RKO (cell line): ENCODE measurements around the gene FNDC3B.
A peak's percentile ranks its signal among the peaks of the same experiment; 100 is the strongest.

Experiments
- DNase-seq: peaks from one replicate; pipeline ENCODE4 v3.0.0-alpha.2; 2016; ENCODE audit warnings: low spot score

Gene FNDC3B

GRCh38 chr3:172137287-172138192, 98.2 kb downstream of the FNDC3B start:
- DNase-seq, result no peak

GRCh38 chr3:172138193-172138537, 98.8 kb downstream of the FNDC3B start:
- no peak for DNase-seq

- DNase-seq, result peak; percentile 20
Measured at GRCh38 chr3:172138792-172139507, 99.6 kb downstream of the FNDC3B start.

- no peak for DNase-seq
Measured at GRCh38 chr3:172139528-172140276, 100.3 kb downstream of the FNDC3B start.

- DNase-seq, result no peak
Measured at GRCh38 chr3:172140499-172141391, 101.4 kb downstream of the FNDC3B start.

- DNase-seq, result peak; percentile 22
Measured at GRCh38 chr3:172142051-172142863, 102.9 kb downstream of the FNDC3B start.

GRCh38 chr3:172142864-172143451, 103.6 kb downstream of the FNDC3B start:
- no peak for DNase-seq

- DNase-seq, result no peak
Measured at GRCh38 chr3:172143739-172144497, 104.5 kb downstream of the FNDC3B start.

- DNase-seq, result no peak
Measured at GRCh38 chr3:172144601-172145000, 105.2 kb downstream of the FNDC3B start.

- no peak for DNase-seq
Measured at GRCh38 chr3:172145031-172145686, 105.8 kb downstream of the FNDC3B start.

- no peak for DNase-seq
Measured at GRCh38 chr3:172146349-172146748, 107.0 kb downstream of the FNDC3B start.

- no peak for DNase-seq
Measured at GRCh38 chr3:172147113-172147818, 107.9 kb downstream of the FNDC3B start.

GRCh38 chr3:172148241-172148640, 108.9 kb downstream of the FNDC3B start:
- peak; percentile 50 for DNase-seq

- DNase-seq, result no peak
Measured at GRCh38 chr3:172148702-172149565, 109.6 kb downstream of the FNDC3B start.

- DNase-seq, result no peak
Measured at GRCh38 chr3:172150268-172150667, 110.9 kb downstream of the FNDC3B start.

- DNase-seq, result no peak
Measured at GRCh38 chr3:172150913-172151650, 111.7 kb downstream of the FNDC3B start.
